Skeletal muscle cell (primary cell): ENCODE data around the gene ATP5F1C.
"Not testable (repeated sequence)": the region's sequence is repeated elsewhere in the genome, so short reads cannot be mapped to it uniquely, and the experiment has no call there.

Experiments
- DNase-seq: peaks from one replicate; pipeline ENCODE4 v3.0.0-alpha.2; 2010; ENCODE audit warnings: low read depth
- H3K4me3 ChIP-seq: 2 replicates; pipeline ENCODE4 v1.5.1; 2011; ENCODE audit warnings: low read depth, mild to moderate bottlenecking, control low read depth, low read length, moderate library complexity

ATP5F1C gene

DNA sequence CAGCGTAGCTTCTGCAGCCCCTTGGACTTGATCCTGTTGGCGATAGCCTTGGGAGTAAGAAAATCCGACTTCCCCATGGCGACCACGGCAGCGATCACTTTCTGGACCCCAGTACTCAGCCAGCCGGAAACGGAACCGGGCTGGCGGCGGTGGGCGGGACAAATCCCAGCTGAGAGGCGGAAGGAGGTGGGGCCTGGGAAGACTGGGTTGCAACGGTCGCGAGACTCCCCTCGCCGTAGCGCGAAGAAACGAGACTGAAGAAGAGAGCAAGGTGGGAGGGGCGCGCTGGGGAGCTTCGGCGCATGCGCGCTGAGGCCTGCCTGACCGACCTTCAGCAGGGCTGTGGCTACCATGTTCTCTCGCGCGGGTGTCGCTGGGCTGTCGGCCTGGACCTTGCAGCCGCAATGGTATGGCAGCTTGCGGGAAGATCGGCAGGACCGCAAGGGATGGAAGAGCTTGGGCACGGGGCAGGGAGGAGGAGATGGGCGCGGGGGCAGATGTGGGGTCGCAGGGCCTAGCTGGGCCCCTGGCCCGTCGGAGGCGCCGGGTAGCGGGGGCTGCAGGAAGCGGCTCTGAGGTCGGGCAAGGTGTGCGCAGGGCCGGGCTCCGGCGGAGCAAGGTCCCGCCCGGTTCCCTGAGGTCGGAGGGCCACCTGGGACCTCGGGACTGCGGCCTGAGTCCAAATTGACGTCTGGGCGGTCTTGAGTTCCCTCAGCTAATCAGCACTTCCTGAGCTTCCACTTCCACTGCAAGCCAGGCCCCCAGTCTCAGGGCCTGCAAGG is at the start of gene ATP5F1C, which contains the start of gene KIN:
Gene ATP5F1C (plus strand): TSS at position 321 of the 782 bp plus-strand sequence. CDS start 31 bp downstream, at position 352.
Gene KIN (minus strand): TSS at position 137 of the 782 bp plus-strand sequence. CDS start 60 bp downstream, at position 77.
- peak within 1 kb of the TSS; percentile 98 for H3K4me3 ChIP-seq

DNA sequence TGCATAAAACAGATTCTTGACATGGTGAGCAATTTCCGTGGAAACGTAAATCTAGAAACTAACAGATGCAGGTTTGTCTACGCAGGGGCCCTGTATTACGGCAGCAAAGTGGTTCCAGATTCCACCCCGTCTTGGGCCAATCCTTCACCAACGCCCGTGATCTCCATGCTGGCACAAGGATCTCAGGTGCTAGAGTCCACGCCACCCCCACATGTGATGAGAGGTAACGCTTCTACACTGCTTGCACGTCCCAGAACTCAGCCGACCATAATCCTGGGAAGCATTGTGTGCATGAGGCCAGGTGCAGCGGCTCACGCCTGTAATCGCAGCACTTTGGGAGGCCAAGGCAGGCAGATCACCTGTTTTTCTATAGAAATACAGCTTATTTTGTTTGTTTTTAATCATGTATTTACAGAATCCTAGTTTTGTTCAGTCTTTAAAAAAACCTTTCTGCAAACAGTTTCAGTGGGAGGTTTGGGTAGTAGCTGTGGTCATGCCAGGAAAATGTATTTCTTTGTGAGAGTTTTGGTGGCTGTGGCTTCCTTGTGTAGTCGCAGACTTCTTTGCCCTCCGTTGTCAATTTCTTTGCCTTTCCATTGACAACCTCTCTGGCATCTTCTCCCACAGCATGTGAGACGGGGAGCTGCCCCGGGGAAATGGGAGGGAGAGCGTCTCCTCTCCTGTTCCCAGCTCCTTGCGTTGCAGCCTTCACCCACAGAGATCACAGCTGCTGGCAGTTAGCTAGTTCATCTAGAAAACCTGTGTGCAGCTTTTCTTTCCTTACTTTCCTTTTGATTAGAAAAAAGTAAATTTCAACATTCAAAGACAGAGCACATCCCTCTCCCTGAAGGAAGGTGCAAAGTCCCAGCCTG is 49.2 kb upstream of the ATP5F1C start:
- DNase-seq, result no peak
- H3K4me3 ChIP-seq, result no peak overlapping the region

More for the DNA sequence above, at the start of gene ATP5F1C, which contains the start of gene KIN:
- peak; percentile 86 for DNase-seq

DNA sequence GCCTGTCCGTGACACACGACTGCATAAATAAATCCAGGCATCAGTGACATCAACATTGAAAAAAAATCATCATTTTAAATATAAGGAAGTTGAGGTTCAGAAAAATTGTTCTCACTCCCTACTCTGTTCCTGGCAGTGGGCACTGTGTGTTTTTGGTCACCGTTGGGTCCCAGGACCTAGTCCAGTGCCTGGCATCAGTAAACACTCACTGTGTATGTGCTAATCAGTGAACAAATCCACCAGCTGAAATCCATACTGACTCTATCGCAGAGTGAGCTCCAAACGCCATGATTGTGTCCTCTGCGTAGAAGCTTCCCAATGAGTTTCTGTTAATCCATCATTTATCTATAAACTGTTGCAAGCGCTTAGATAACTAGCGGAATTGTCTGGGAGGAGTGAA is 43.7 kb upstream of the ATP5F1C start:
- no peak overlapping the region for H3K4me3 ChIP-seq
- no peak for DNase-seq

DNA sequence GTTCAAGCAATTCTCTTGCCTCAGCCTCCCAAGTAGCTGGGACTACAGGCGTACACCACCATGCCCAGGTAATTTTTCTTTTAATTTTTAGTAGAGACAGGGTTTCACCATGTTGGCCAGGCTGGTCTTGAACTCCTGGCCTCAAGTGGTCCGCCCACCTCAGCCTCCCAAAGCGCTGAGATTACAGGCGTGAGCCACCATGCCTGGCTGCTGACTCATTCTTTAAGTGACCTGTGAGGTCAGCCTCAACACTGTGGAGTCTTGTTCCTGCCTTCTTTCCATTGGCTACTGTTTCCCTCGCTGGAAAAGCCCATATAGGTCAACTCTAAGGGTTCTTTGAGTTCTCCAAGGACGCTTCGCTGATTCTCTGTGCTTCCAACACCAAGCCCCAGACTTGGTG is 39.3 kb upstream of the ATP5F1C start:
- not testable (repeated sequence) for H3K4me3 ChIP-seq, DNase-seq

DNA sequence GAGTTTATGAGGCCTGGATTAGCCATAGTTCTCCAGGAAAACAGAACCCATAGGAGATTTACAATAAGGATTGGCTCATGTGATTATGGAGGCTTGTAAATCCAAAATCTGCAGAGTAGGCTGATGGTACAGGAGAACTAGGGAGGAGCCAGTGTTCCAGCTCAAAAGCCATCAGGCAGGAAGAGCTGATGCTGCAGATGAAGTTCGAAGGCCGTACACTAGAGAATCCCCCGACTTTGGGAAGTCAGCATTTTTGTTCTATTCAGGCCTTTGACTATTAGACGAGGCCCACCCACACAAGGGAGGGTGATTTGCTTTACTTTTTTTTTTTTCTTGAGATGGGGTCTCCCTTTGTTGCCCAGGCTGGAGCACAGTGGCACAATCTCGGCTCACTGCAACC is 37.8 kb upstream of the ATP5F1C start:
- no peak for DNase-seq
- H3K4me3 ChIP-seq, result no peak overlapping the region

DNA sequence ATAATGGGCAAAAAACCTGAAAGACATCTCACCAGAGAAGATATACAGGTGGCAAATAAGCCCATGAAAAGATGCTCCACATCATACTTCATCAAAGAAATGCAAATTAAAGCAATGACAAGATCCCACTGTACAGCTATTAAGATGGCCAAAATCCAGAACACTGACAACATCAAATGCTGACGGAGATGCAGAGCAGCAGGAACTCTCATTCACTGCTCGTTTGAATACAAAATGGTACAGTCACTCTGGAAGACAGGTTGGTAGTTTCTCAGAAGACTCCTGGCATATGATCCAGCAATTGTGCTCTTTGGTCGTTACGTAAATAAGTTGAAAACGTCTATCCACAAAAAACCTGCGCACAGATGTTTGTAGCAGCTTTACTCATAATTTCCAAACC is 35.7 kb upstream of the ATP5F1C start:
- DNase-seq, result no peak
- H3K4me3 ChIP-seq, result no peak overlapping the region

DNA sequence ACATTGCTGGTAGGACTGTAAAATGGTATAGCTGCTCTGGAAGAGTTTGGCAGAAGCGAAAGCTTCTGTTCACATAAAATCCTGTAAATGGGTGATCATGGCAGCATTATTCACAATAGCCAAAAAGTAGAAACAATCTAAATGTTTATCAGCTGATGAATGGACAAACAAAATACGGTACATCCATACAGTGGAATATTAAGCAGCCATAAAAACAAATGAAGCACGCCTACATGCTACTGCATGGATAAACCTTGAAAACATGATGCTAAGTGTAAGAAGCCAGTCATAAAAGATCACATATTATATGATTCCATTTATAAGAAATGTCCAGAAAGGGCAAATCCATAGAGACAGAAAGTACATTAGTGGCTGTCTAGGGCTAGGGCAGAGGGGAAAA is 32.9 kb upstream of the ATP5F1C start:
- H3K4me3 ChIP-seq, result no peak overlapping the region
- DNase-seq, result no peak

DNA sequence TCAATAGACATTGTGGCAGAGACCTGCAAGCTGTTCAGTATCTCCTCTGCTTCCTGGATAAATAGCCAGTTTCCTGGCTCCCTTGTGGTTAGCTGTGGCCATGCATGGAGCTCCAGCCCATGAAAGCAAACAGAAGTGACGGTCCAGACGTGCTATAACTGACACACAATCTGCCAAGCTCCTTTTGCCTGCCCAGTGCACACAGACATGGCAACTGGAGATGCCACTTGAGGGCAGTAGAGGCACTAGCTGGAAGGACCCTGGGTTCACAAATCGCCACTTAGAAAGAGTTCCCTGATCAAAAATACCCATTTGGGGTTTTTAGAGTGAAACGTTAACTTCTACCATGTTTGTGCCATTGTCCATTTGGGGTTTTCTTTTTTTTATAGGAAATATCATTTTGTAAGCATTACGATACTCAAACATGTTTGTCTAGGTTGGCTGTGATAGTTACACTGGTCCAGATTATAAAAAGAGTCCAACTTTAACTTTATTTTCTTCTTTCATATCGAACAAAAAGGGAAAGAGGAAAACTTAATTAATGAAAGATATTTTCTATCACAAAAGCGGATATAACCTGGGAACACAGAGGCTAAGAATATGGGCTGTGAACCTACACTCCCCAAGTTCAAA is 31.5 kb upstream of the ATP5F1C start:
- H3K4me3 ChIP-seq, result no peak overlapping the region
- DNase-seq, result no peak

DNA sequence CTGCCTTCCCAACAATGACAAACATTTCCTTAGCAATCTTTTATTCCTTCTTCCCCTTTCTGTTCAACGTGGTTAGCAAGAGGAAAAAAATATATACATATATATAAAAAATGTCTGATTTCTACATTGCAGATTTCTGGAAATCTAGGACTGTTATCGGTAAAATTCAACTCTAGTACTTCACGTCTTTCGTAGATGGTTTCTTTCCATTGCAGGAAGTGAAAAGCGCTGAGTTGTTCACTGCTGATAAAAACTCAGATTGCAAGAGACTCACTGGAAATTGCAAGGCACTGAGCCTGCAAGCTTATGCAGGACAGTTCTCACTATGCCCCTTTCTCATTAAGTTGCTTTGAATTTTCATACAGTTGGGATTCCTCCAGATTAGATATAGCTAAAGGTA is 24.0 kb upstream of the ATP5F1C start:
- H3K4me3 ChIP-seq, result no peak overlapping the region
- DNase-seq, result no peak

DNA sequence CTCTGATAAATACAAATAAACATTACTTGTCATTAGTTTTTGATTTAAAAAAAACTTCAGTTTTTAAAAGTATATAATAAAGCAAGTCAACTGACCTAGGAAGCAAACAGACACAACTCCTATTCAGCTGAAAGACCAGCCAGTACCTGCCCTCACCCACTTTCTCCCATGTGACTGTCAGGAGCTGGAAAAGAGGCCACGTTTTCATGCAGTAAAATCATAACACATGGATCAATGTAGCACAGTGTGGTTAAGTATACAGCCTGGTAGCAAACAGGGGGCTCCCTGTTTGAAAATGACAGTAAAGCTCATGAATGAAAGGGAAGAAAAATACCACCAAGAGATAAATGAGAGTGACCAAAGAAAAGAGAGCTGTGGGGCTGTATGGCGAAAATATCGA is 21.7 kb upstream of the ATP5F1C start:
- no peak for DNase-seq
- H3K4me3 ChIP-seq, result no peak overlapping the region

DNA sequence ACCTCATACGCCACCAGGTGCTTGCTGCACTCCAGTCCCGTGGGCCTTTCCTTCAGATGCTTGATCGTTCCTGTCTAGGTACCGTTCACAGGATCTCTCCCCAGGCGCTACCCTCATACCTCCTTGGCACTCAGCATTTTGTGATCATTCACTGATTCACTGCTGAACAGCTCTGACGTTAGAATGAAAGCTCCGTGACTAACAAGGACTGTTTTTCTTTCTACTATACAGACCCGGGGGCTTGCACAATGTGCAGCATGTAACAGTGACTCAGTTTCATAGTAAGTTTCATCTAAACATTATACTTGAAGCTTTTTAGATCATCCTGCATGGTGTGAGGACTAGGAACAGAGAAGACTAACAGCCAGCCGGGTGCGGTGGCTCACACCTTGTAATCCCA is 20.8 kb upstream of the ATP5F1C start:
- no peak overlapping the region for H3K4me3 ChIP-seq
- DNase-seq, result peak; percentile 78

DNA sequence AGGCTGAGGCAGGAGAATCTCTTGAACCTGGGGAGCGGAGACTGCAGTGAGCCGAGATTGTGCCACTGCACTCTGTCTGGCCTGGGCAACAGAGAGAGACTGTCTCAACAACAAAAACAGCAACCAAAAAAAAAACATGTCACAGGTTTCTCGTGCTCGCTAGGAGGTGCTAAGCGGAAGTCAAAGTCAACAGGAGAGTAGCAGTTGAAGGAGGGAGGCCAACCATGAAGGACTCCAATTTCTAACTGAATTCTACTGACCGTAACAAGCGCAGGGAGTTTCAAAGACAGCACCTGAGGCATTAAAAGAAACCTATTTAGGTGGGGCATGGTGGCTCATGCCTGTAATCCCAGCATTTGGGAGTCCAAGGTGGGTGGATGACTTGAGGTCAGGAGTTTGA is 19.6 kb upstream of the ATP5F1C start:
- no peak overlapping the region for H3K4me3 ChIP-seq
- no peak for DNase-seq

DNA sequence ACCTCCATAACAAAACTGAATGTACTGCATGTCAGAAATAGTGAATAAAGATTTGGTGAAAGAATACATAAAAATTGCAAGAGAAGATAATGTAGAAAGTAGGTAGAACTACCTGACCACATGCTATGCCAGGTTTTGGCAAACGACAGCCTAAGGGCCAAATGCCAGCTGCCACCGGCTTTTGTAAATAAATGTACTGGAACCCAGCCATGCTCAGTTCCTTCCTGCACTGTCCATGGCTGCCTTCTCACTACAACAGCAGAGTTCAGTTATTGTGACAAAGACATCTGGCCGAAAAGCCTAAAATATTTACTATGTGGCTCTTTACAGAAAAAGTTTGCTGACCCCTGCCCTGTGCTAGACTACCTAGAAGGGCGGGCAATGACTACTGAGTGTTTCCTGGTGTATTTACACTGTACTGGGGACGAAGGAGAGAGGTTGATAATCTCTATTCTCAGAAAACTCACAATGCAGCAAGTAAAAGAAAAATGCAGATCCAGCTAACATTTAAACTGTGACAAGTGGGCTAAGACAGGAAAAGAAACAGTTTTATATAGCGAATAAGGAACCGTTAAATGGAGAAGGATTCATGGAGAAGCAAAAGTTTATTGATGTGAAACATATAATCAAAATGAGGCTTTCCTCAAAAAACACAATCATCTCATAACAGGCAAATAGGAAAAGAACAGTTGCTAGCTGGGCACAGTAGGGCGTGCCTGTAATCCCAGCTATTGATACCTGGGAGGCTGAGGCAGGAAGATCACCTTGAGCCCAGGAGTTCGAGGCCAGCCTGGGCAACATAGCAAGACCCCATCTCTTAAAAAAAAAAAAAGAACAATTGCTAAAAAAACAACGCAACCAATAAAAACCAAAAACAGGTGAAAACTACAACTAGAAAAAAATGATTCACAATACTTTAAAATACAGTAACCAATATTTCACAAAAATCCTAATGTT is 13.9 kb upstream of the ATP5F1C start:
- H3K4me3 ChIP-seq, result no peak overlapping the region
- DNase-seq, result no peak

DNA sequence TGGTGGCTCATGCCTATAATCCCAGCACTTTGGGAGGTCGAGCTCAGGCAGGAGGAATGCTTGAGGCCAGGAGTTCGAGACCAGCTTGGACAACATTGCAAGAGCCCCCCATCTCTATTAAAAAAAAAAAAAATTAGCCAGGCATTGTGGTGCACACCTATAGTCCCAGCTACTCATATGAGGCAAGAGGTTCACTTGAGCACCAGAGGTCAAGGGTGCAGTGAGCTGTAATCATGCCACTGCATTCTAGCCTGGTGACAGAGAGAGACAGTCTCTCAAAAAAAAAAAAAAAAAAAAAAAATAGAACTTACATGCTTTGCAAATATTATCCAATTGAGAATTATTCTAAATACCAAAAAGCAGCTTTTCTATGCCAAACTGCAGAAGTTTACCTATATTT is 11.2 kb upstream of the ATP5F1C start:
- DNase-seq, result no peak
- H3K4me3 ChIP-seq, result no peak overlapping the region

DNA sequence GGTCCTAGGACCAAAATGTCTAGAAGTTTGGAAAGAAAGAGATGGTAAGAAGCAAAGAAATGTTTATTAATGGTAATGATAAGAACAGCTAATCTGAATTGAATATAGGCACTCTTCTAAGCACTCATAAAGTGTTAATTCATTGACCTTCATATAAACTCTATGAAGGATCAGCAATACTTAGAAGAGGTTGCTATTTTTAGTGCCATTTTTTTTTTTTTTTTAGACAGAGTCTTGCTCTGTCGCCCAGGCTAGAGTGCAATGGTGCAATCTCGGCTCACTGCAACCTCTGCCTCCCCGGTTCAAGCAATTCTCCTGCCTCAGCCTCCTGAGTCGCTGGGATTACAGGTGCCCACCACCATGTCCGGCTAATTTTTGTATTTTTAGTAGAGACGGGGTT is 5.8 kb upstream of the ATP5F1C start:
- not testable (repeated sequence) for H3K4me3 ChIP-seq, DNase-seq

DNA sequence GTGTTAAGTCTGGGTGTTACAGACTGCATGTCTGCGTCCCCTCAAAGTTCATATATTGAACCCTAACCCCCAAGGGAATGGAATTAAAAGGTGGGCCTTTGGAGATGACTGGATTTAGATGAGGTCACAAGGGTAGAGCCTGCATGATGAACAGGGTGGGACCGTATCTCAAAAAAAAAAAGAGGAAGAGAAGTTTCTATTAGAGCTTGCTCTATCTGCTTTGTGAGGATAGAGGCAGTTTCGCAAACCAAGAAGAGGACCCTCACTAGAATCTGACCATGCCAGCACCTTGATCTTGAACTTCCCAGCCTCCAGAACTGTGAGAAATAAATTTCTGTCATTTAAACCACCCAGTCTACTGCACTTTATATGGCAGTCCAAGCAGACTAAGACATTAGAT is 1.5 kb upstream of the ATP5F1C start:
- H3K4me3 ChIP-seq, result peak overlapping the region; percentile 98
- DNase-seq, result no peak

DNA sequence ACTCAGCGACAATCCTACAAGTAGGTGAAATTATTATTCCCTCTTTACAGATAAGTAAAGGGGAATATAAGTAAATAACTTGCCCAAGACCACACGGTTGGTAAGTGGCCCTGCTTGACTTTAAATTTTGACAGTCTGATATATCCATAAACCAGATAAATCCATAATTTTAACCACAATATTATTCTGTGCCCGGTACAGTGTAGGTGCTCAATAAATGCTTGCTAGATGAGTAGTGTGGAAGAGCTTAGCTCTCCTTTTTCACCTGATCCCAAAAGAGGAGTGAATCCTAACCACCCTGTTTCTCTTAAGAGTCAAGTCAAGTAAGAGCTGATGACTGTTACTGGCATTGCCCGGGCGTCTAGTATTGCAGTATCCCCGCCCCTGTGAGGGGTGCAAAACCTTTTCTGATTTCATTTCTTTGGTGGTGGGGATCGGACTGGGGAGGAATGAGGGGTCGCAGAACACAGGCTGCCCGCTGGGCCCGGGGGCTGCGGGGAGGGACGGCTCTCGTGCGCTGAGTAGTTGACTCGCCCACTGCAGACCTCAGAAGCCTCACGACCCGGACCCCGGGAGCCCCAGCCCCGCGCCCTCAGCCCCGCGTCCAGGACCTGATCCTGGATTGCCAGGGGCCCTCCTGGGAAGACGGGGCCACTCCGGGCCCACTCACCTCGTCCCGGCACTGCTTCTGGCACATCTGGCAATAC is 674 bp upstream of the ATP5F1C start:
- H3K4me3 ChIP-seq, result peak overlapping the region; percentile 98
- no peak for DNase-seq

DNA sequence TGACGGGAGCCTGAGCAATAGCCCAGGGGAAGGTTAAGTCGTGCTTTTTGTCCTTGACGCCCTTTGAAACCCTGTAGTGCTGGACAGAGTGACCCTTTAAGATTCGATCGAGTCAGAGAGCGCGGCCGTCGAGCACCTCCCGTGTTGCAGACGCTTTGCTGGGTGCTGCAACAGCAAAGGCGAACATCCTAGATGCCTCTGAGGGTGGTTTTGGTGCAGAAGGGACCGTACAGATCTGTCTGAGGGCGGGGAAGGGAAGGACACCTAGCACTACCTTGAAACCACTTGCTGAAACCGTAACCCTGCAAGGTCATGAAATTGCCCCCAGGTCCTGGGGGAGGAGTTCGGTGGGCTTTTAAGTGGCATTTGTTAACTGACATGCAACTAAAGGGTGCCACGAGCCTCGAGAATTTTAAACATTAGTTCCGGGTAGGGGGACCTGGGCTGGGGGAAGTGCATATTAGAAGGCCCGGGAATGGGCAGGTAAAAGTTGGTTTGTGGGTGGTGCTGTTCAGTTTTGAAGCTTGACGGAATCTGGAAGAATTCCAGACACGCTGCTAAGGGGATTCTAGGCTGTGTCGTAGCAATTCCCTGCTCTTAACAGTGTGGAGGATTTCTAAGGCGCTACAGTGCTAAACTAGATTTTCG is 786 bp downstream of the ATP5F1C start:
- no peak for DNase-seq

More for the DNA sequence above, 786 bp downstream of the ATP5F1C start:
- H3K4me3 ChIP-seq, result peak overlapping the region; percentile 98
